GM11168 (cell line): Measurements from ENCODE around the gene ZBTB7B.

ENCODE experiments used
- in situ Hi-C: fragments of 300-500 bp; cut with MboI; formaldehyde crosslinking; loops from one replicate; pipeline ENCODE4 v1.12.0; 2022; ENCODE audit warnings: low sequenced_read_pairs; ENCODE audit not compliant: unreplicated experiment

Gene ZBTB7B

GRCh38 chr1:155002464-155003226 lies at the start of gene ZBTB7B:
TSS of gene ZBTB7B (plus strand) at chr1:155002802. CDS start at chr1:155014661, 11,859 bp downstream.
- in situ Hi-C loops, result no loop called here

DNA sequence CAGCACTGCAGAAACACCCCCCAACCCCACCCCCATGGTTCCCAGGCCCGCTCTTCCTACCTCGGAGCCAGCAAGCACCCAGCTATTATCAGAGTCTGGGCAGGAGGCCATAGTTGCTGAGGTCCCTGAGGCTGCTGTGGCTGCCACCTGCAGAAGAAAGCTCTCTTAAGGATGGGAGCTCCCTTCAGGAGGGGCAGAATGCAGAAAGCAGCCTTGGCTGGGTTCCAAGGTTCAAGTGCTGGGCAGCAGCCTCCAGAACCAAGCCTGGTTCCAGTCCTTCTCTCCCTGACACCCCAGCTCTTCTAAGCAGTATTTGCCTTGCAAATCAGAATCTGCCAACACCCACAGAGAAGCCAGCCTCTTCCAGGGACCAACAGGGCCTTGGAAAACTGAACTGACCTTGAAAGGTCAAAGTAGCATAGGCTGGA lies 49.0 kb upstream of the ZBTB7B start:
- in situ Hi-C loops, result no loop called here

DNA sequence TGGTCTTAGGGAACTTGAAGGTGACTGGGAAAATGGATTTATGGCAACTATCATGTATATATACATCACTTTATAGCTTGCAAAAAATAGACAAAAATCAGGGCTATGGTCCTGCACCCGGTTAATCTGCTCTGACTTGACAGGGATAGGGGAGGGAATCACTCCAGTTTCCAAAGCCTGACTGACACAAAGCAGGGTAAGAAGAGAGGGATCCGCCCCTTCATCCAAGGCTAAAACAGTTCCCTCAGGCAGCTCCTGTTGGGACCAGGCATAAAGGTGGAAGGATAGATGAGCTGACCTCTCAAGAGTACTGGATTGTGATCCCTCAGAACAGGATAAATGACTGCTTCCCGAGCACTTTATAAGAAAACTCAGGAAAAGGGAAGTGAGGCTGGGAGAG lies 48.1 kb upstream of the ZBTB7B start:
- in situ Hi-C loops, result no loop called here

GRCh38 chr1:154955039-154955717 lies 47.4 kb upstream of the ZBTB7B start:
- in situ Hi-C loops, result no loop called here

DNA sequence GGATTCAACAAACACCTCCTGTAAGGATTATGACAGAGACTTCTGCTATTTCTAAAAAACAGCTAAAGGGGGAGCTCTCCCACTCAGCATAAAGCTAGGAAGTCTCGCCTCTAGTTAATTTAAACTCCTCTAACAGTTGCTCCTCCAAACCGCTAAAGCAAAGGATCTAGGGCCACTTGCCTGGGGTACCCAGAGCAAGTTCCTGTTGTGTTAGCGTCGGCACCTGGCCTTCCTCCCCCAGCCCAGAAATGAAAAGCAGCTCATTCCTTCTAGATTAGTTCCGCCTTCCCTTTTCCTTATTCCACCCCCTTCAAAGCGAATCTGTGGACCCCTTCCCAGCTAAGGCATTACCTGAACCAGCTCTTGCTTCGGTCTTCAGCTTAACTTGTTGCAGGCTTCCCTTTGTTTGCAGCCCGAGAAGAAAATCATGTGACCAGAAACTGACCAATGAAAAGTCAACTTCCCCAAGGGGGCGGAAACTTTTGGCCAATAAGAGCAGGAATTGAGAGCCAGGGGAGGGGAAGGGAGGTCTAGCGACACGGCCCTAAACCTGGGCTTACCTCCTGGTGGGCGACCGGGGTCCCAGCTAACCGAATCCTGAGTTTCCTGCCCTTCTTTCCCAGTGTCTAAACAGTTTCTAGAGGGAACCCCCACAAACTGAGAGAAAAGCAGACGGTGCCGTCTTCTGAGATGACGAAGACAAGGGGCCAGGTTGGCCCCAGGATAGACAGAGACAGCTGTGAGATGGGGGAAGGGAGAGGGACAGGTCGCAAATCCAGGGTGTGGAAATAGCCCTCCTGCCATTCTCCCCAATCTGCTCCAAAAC lies 46.7 kb upstream of the ZBTB7B start, which contains the start of gene PBXIP1:
TSS of gene PBXIP1 (minus strand) at position 382 of the 826 bp plus-strand sequence. CDS start 2,378 bp downstream, outside the sequence.
- in situ Hi-C loops, result no loop called here

DNA sequence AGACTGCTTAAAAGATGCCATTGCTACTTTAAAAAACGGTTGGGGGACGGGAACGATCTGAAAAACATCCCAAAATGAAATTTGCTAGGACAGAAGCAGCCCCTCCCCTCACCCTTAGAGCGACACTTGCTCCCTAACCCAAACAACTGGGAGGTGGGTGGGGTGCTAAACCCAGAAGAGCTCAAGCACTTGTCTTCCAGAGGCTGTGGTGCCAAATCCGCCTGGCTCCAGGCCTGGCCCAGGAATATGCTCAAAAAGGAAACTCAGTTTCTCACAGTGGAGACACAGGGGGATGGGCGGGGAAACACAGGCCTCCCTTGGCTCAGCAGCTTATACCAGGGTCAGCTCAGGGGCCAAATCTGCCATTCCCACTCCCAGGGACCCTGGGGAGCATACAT lies 46.1 kb upstream of the ZBTB7B start:
- in situ Hi-C loops, result no loop called here

- in situ Hi-C loops, result no loop called here
Observed at GRCh38 chr1:154957091-154957657, 45.4 kb upstream of the ZBTB7B start.

- in situ Hi-C loops, result no loop called here
Observed at GRCh38 chr1:154958036-154958435, 44.6 kb upstream of the ZBTB7B start.

- in situ Hi-C loops, result no loop called here
Observed at GRCh38 chr1:154958681-154959425, 43.7 kb upstream of the ZBTB7B start.

DNA sequence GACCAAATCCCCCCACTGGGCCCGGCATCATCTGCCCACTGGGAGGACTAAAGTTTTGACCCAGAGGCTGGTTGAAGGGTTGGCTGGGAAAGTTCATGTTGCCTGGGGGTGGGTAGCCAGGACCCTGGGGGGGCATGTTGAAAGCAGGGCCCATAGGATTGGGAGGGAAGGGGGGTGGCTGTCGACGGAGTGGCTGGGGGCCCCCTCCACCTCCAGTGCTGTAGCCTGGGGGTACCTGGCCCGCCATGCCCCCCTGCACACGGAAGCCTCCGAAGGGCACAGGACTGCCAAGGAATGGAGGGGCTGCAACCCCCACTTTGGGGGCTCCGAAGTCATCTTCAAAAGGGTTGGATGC lies 43.2 kb upstream of the ZBTB7B start:
- in situ Hi-C loops, result no loop called here

DNA sequence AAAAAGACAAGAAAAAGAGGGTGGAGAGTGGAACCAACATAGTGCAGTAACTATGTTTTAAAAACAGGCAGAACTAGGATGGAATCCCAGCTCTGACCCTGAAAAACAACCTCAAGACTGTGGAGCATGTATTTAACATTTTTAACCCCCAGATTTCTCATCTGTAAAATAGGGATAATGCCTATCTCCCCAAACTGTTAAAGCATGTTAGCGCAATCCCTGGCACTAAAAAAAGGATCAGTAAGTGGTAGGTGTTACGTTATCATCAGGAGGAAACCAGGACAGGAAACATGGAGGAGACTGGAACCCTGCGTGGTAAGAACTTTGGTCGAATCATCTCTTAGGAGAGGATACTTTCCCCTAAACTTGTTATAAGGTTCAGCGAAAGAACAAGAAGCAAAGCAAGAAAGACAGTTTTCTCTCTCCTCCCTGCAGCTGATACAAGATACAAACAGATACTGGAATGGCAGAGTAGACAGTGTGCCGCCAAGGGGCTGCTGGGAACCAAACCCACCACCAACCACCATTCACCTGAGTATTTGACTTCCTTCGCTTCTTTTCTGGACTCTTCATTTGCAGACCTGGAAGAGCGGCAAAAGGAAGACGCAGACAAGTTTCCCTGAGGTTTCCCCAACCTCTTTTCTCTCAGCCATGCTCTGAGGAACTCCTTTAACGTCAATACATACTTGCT lies 42.0 kb upstream of the ZBTB7B start:
- in situ Hi-C loops, result no loop called here

DNA sequence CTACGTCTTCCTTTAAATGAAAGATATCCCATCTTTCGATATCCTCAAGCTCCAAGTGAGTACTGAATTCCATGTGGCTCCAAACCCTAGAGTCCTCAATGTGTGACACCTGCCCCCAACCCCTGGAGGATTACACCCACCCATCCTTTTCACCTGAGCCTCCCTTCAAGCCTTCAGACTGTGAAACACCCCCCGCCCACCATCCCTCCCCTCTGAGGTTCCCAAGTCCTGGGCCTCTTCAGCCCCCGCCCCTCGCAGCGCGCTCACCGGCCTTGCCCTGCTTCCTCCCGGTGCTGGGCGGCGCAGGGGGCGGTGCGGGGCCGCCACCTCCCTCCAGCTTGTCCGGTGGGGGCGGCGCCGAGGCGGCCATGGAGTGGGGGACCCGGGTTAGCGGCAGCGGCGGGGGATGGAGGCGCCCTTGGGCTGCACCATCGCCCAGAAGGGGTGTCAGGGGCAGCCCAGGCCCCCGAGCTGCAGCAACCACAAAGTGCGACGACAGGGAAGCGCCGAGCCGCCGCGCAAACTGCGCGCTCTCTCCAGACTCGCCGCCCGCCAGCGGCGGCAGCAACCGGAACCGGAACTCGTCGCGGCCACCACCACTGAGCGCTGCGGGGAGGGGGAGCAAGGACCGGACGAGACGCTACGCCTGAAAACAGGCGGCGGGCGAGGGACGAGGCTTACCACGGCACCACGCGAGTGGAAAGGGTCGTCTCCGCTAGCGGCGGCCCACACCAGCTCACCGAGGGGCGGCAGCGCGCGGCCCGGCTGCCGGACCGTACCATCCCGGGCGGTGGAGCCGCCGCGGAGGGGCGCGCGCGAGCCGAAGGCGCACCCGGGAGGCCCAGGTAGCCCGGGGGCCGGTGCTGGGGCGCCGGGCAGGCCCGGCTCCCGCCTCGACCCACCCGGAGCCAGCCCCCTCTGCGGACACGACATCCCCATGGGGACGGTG lies 41.1 kb upstream of the ZBTB7B start, which contains the start of gene PYGO2:
TSS of gene PYGO2 (minus strand) at position 576 of the 949 bp plus-strand sequence. CDS start at position 370, 206 bp downstream.
- in situ Hi-C loops, result no loop called here

GRCh38 chr1:154962156-154962749 lies 40.3 kb upstream of the ZBTB7B start:
- in situ Hi-C loops, result no loop called here

DNA sequence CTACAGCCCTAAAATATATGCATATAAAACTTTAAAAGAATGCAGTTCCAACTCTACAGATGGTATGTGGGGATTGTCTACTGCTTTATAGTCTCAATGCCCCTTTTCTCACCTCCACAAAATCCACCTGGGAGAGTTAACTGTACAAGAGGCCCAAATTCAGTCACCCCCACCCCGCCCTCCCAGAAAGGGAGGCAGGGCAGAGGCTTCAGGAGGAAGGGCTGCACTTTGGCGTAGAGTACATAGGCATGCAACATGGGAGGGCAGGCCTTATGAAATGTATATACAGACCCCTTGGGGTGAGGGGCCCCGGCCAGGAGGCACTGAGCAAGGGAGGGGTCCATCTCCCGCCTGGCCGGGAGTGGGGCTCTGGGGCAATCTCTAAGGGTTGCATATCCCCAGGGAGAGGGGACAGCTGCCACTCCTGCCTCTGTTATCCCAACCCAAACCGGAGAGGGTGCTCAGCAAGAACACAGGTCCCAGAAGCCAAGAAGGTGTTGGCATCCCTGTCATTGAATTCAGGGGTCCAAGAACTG lies 39.7 kb upstream of the ZBTB7B start:
- in situ Hi-C loops, result no loop called here

- in situ Hi-C loops, result no loop called here
Observed at GRCh38 chr1:154963643-154964042, 39.0 kb upstream of the ZBTB7B start.

DNA sequence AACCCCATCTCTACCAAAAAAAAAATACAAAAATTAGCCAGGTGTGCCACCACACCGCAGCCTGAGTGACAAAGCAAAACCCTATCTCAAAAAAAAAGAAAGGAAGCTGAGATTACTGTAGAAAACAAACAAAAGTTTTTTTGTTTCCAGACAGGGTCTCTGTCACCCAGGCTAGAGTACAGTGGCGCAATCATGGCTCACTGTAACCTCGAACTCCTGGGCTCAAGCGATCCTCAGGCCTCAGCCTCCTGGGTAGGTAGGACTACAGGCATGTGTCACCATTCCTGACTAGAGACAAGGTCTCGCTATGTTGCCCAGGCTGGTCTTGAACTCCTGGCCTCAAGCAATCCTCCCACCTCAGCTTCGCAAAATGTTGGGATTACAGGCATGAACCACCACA lies 38.2 kb upstream of the ZBTB7B start:
- in situ Hi-C loops, result no loop called here

- in situ Hi-C loops, result no loop called here
Observed at GRCh38 chr1:154966111-154966510, 36.5 kb upstream of the ZBTB7B start.
